Activated T-helper 1 cell treated with anti-CD3 and anti-CD28 coated beads, Interleukin-2, amount 50 U/mL, for 16 hours (primary cell): ENCODE results near the gene LGR4.
A peak's percentile ranks its signal among the peaks of the same experiment; 100 is the strongest.

Source experiments
- DNase-seq, 2 donors: peaks; one replicate each; pipeline ENCODE4 v3.0.0-alpha.2; 2020; ENCODE audit warnings: low read depth in 1 of 2, low spot score in 1 of 2

The LGR4 gene

GRCh38 chr11:27487706-27488105, 15.1 kb upstream of the LGR4 start:
- no peak for DNase-seq

- no peak for DNase-seq
These were observed 13.6 kb upstream of the LGR4 start for GRCh38 chr11:27485930-27486773.

GRCh38 chr11:27482793-27483192, 10.2 kb upstream of the LGR4 start:
- no peak for DNase-seq

GRCh38 chr11:27481992-27482391, 9.4 kb upstream of the LGR4 start:
- DNase-seq: no peak

GRCh38 chr11:27477831-27478230, 5.2 kb upstream of the LGR4 start:
- no peak for DNase-seq

- DNase-seq: no peak
These were observed 4.7 kb upstream of the LGR4 start for GRCh38 chr11:27477243-27477642.

GRCh38 chr11:27475622-27476021, 3.0 kb upstream of the LGR4 start:
- DNase-seq: no peak

GRCh38 chr11:27473017-27473406, 422 bp upstream of the LGR4 start:
- no peak for DNase-seq

- DNase-seq: peak in 1 of 2 donors; percentile 2
These were observed 797 bp downstream of the LGR4 start for GRCh38 chr11:27471589-27472397.

GRCh38 chr11:27470826-27471588, 1.6 kb downstream of the LGR4 start:
- no peak for DNase-seq

- DNase-seq: no peak
These were observed 2.4 kb downstream of the LGR4 start for GRCh38 chr11:27470166-27470565.

- no peak for DNase-seq
These were observed 3.4 kb downstream of the LGR4 start for GRCh38 chr11:27468995-27469695.

GRCh38 chr11:27468209-27468994, 4.2 kb downstream of the LGR4 start:
- DNase-seq: no peak

- DNase-seq: no peak
These were observed 5.2 kb downstream of the LGR4 start for GRCh38 chr11:27467181-27467913.

- no peak for DNase-seq
These were observed 6.2 kb downstream of the LGR4 start for GRCh38 chr11:27466363-27466762.

- DNase-seq: no peak
These were observed 7.0 kb downstream of the LGR4 start for GRCh38 chr11:27465629-27466028.

GRCh38 chr11:27464909-27465308, 7.7 kb downstream of the LGR4 start:
- DNase-seq: no peak

GRCh38 chr11:27464289-27464696, 8.3 kb downstream of the LGR4 start:
- no peak for DNase-seq

- no peak for DNase-seq
These were observed 10.0 kb downstream of the LGR4 start for GRCh38 chr11:27462543-27462942.
